HL-60 (cell line): ENCODE measurements around the gene HORMAD2.

Source experiments
- DNase-seq, 2 experiments: peaks; one replicate each; pipeline ENCODE4 v3.0.0-alpha.2; 2010 to 2020; ENCODE audit warnings: low read depth in 1 of 2, low spot score in 1 of 2
- H3K27ac ChIP-seq: fragments of 250-450 bp; sonication (Bioruptor Pico); replicated peaks from 2 replicates; pipeline ENCODE4 v1.5.1; 2020; ENCODE audit warnings: mild to moderate bottlenecking, moderate library complexity
- H3K27me3 ChIP-seq: fragments of 250-450 bp; sonication (Bioruptor Pico); 2 replicates; pipeline ENCODE4 v1.5.1; 2021; ENCODE audit warnings: mild to moderate bottlenecking, moderate library complexity; ENCODE audit not compliant: insufficient read depth, poor library complexity, severe bottlenecking
- H3K4me3 ChIP-seq: replicated peaks from 2 replicates; pipeline ENCODE4 v1.5.1; 2011; ENCODE audit warnings: mild to moderate bottlenecking, control low read depth, low read length; ENCODE audit not compliant: insufficient read depth
- CTCF ChIP-seq: IDR thresholded peaks from one replicate; pipeline ENCODE4 v1.5.1; 2011; ENCODE audit warnings: low read length, control low read depth, inconsistent platforms; ENCODE audit not compliant: insufficient read depth
- GABPA ChIP-seq: IDR thresholded peaks from 2 replicates; pipeline ENCODE4 v1.6.1; 2012; ENCODE audit warnings: low read depth
- POLR2AphosphoS5 ChIP-seq: IDR thresholded peaks from 2 replicates; pipeline ENCODE4 v1.6.1; 2012; ENCODE audit warnings: low read depth
- REST ChIP-seq: IDR thresholded peaks from 2 replicates; pipeline ENCODE4 v1.6.1; 2012; ENCODE audit warnings: low read depth; ENCODE audit not compliant: insufficient replicate concordance
- SPI1 ChIP-seq: IDR thresholded peaks from 2 replicates; pipeline ENCODE4 v1.6.1; 2012; ENCODE audit warnings: low read depth, mild to moderate bottlenecking, borderline replicate concordance

The HORMAD2 gene

GRCh38 chr22:30073743-30074142 is 6.5 kb upstream of the HORMAD2 start:
- peaks cover 4% of the 10 kb centered on the region for H3K27me3 ChIP-seq
- H3K27ac ChIP-seq: no peak overlapping the region
- H3K4me3 ChIP-seq: no peak overlapping the region
- DNase-seq: no peak
- TF ChIP-seq REST: no peak
- TF ChIP-seq CTCF: no peak
- no peak for TF ChIP-seq POLR2AphosphoS5
- TF ChIP-seq SPI1: no peak
- no peak for TF ChIP-seq GABPA

GRCh38 chr22:30074147-30074546 is 6.1 kb upstream of the HORMAD2 start:
- TF ChIP-seq SPI1 (no peak), REST (no peak), GABPA (no peak)
- no peak for DNase-seq
- Histone ChIP-seq H3K4me3 (no peak overlapping the region), H3K27ac (no peak overlapping the region), H3K27me3 (peaks cover 4% of the 10 kb centered on the region)

- TF ChIP-seq CTCF: no peak
- no peak for TF ChIP-seq REST
- no peak for TF ChIP-seq SPI1
- no peak for TF ChIP-seq POLR2AphosphoS5
- no peak for TF ChIP-seq GABPA
- no peak overlapping the region for H3K27ac ChIP-seq
- DNase-seq: no peak
- no peak overlapping the region for H3K4me3 ChIP-seq
- H3K27me3 ChIP-seq: peaks cover 4% of the 10 kb centered on the region
Observed at GRCh38 chr22:30074994-30075393, 5.3 kb upstream of the HORMAD2 start.

GRCh38 chr22:30077279-30077880 is 2.9 kb upstream of the HORMAD2 start:
- Histone ChIP-seq H3K27ac (no peak overlapping the region), H3K4me3 (no peak overlapping the region), H3K27me3 (peaks cover 4% of the 10 kb centered on the region)
- TF ChIP-seq REST (no peak), CTCF (no peak), POLR2AphosphoS5 (no peak), SPI1 (no peak), GABPA (no peak)
- no peak for DNase-seq
